Middle frontal gyrus (tissue), 1 donor: ENCODE measurements around the gene LDHAL6B.

ENCODE experiments used
- DNase-seq: peaks from one replicate; pipeline ENCODE4 v3.0.0-alpha.2; 2015; ENCODE audit warnings: low spot score; ENCODE audit errors: extremely low spot score

LDHAL6B gene

GRCh38 chr15:59176653-59177316 is 29.9 kb upstream of the LDHAL6B start:
- DNase-seq: peak; percentile 29

GRCh38 chr15:59177317-59177660 is 29.4 kb upstream of the LDHAL6B start:
- no peak for DNase-seq

GRCh38 chr15:59178151-59178695 is 28.4 kb upstream of the LDHAL6B start:
- DNase-seq: no peak

DNA sequence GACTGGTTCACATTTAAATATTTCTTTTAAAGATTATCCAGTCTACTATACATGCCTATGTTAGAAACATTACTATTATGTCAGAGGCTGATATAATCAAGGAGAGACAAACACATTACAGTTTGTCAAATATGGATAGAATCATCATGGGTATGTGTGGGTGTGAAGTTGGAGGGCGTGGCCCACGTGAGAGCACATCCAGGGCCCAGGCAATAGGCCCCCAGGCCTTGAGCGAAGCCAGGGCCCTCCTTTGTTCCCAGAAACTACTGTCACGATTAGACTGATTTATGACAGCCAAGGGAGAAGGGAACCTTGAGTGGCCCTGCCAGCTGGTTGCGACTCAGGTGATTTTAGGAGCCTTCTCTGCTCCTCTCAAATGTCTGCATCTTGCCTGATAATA is 26.9 kb upstream of the LDHAL6B start:
- no peak for DNase-seq

- DNase-seq: no peak
Observed at GRCh38 chr15:59180945-59181600, 25.6 kb upstream of the LDHAL6B start.

DNA sequence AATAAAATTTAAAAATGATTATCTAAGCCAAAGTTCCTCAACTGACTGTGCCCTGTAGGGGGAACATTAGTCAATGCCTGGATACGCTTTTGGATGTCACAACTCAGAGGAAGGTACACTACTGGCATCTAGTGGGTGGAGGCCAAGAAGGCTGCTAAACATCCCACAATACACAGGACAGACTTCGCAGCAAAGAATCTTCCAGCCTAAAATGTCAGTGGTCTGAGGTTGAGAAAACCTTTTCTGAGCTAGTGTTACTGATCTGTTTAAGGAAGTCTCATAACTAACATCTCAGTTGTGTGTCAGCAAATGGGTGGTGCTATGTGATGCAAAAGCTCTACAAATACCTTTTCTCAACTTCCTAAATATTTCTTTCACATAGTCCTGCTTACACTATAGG is 20.9 kb upstream of the LDHAL6B start:
- DNase-seq: no peak

GRCh38 chr15:59186501-59186900 is 20.1 kb upstream of the LDHAL6B start:
- DNase-seq: no peak

DNA sequence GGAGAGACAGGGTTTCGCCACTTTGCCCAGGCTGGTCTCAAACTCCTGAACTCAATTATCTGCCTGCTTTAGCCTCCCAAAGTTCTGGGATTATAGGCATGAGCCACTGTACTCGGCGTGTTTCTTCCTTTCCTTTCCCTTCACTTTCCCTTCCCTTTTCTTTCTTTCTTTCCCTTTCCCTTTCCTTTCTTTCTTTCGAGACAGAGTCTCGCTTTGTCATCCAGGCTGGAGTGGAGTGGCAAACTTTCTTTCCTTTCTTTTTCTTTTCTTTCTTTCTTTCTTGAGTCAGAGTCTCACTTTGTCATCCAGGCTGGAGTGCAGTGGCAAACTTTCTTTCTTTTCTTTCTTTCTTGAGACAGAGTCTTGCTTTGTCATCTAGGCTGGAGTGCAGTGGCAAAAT is 17.4 kb upstream of the LDHAL6B start:
- no peak for DNase-seq

DNA sequence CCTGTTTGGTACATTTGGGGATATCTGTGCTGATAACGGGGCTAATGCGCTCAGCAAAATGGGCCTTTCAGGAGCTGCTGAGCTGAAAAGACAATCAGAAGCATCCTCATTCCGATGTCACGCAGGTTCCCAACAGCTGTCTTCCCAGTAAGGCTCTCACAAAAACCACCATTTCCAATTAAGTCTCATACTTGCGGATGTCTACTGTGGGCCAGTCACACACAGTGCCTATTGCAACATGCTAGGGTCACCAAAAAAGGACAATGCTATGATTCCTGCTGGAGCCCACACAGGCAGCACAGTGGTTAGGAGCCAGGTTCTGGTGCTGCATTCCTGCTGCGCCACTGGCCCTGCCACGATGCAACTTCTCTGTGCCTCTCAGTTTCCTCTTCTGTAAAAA is 16.4 kb upstream of the LDHAL6B start:
- DNase-seq: no peak

GRCh38 chr15:59191855-59192237 is 14.8 kb upstream of the LDHAL6B start:
- no peak for DNase-seq

- DNase-seq: no peak
Observed at GRCh38 chr15:59194639-59195325, 11.9 kb upstream of the LDHAL6B start.

DNA sequence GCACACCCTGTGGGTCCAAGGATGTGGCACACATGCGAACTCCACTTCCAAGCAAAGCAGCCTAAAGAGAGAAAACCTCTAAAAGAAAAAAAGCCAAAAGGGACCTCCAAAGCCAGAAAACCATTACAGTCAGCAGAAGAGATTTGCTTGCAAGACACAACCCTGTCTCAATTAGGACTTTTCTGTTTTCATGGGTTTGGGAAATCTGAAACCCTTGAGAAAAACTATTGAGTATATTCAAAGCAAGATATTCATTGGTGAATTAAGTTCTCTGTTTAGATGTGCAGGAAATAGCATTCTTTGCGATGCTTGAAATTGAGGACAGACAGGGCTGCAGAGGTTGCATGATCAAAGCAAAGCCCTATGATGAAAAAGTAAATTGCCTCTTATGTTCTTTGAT is 10.2 kb upstream of the LDHAL6B start:
- DNase-seq: no peak

- DNase-seq: no peak
Observed at GRCh38 chr15:59197454-59197853, 9.2 kb upstream of the LDHAL6B start.

- no peak for DNase-seq
Observed at GRCh38 chr15:59199626-59200465, 6.8 kb upstream of the LDHAL6B start.

- DNase-seq: no peak
Observed at GRCh38 chr15:59200560-59200959, 6.1 kb upstream of the LDHAL6B start.

DNA sequence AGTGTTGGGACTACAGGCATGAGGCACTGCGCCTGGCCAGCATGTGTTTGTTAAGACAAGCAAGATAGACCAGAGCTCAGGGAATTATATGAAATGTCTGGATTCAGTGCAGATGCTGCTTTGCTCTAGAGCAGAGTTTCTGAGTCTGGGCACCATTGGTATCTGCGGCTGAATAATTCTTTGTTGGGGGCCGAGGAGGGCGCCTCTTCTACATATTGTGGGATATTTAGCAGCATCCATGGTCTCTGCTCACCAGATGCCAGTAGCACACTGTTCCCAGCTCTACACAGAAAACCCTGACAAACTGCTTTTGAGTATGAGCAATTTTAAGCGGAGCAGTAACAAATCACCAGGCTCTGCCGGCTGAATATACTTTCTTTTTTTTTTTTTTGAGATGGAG is 3.6 kb upstream of the LDHAL6B start:
- DNase-seq: no peak

GRCh38 chr15:59203657-59204056 is 3.0 kb upstream of the LDHAL6B start:
- no peak for DNase-seq

- DNase-seq: no peak
Observed at GRCh38 chr15:59205839-59206622, 612 bp upstream of the LDHAL6B start.

DNA sequence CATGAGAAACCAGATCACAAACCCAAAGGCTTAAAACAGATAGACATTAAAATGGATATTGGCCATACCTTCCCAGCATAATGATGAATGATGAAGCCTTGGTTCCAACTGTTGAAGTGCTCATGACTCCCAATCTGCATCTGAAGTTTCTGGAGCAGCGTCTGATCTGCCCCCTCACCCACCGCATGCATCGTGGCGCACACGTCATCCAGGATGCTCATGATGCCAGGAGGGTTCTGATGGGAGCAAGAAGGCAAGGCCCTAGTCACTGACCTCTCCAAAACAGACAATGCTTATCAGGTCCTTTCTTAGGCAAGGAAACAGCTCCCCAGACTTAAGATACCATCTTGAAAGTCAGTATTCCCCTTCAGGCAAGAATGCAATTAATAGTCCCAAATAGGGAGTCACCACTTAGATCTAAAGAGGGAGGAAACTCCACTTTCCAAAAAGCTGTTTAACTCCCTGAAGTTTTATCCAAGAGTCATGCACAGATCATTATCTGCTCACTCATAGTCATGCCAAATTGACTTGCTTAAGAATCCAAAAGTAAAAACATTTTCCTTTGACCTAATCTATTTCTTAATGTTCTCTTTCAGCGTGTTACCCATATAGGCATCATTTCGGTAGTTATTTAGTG is 2.1 kb downstream of the LDHAL6B start:
- no peak for DNase-seq

DNA sequence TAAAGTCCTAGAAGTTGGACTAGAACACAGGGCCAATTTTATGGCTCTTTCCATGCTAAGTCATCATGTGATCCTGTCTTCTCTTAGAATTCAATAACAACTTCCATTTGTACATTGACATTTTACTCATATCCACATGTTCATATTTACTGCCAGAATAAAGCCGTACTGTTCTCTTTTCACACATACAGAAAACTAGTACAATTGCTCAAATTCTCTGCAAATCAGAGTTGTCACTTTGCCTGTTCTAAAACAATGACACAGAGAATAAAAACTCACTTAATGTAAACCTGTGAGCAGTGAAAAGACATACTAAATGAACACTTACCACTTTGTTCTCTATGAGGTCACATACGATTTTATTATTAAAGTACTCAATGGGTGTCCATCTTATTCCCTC is 3.5 kb downstream of the LDHAL6B start:
- DNase-seq: no peak
